HuH-7.5 (cell line): ENCODE measurements around the gene EMC8.

Experiments used
- DNase-seq: peaks from one replicate; pipeline ENCODE4 v3.0.0; 2011; ENCODE audit warnings: low spot score

EMC8 gene

DNA sequence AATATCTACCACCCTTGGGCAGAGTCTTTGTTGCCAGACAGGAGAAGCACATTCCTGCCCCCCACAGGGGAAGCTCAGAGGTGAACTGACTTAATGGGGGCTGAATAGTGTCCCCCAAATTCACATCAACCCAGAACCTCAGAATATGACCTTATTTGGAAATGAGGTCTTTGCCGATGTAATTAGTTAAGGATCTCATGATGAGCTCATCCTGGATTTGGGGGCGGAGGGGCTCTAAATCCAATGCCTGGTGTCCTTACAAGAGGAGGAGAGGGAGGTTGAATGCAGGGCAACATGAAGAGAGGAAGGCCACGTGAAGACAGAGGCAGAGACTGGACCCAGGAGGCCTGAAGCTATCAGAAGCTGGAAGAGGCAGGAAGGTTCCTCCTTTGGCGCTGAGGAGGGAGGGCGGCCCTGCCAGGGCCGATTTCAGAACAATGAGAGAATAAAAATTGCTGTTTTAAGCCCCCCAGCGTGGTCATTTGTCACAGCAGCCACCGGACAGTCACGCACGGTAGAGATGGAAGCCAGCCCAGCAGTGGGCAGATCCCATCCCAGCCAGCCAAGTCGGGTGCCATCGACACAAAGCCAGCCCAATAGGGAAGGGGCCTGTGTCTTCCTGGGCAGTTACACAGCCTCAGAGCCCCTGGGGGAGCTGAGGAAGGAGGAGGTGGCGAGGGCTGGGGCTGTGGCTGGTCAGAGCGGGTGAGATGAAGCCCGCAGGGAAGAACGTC lies 69.7 kb downstream of the EMC8 start:
- no peak for DNase-seq

DNA sequence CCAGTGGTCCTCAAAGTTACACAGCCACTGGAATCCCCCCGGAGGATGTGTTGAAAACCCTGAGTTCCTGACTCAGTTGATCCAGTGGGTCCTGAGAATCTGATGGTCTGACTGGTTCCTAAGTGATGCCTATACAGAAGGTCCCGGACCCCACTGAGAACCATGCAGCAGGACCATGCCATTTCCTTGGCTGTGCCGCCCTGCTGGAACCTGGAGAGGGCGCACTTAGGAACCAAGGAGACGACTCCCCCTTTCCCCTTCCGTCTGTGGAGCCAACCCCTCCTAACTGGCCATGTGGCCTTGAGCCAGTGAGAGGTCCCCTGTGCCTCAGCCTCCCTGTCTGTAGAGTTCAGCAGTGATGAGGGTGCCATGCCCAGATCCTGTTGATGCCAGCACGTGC lies 70.5 kb downstream of the EMC8 start:
- DNase-seq: no peak
